GM12864 (cell line): ENCODE results near the gene ERF.

Experiments used
- DNase-seq: peaks from one replicate; pipeline ENCODE4 v3.0.0-alpha.2; 2011; ENCODE audit warnings: low read depth
- H3K4me3 ChIP-seq: 2 replicates; pipeline ENCODE4 v1.5.1; 2011; ENCODE audit warnings: mild to moderate bottlenecking, low read depth, low read length, control low read depth
- TF ChIP-seq, protein P1 (sequence below): IDR thresholded peaks from 2 replicates; pipeline ENCODE4 v1.5.1; 2011; ENCODE audit warnings: low read depth, mild to moderate bottlenecking, moderate library complexity, low read length, control low read depth, inconsistent platforms; ENCODE audit errors: missing control alignments

Gene ERF

DNA sequence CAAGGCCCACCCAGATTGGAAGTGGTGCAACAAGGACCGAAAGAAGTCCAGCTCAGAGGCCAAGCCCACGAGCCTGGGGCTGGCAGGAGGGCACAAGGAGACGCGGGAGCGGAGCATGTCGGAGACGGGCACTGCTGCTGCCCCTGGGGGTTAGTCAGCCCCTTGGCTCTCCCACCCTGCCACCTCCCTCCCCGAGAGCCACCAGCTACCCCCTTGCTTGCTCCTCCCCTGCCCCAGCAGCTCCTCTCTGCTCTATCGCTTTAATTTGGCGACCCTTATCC is 32.8 kb upstream of the ERF start:
- no peak for DNase-seq
- no peak overlapping the region for H3K4me3 ChIP-seq
- TF ChIP-seq, protein P1, sequence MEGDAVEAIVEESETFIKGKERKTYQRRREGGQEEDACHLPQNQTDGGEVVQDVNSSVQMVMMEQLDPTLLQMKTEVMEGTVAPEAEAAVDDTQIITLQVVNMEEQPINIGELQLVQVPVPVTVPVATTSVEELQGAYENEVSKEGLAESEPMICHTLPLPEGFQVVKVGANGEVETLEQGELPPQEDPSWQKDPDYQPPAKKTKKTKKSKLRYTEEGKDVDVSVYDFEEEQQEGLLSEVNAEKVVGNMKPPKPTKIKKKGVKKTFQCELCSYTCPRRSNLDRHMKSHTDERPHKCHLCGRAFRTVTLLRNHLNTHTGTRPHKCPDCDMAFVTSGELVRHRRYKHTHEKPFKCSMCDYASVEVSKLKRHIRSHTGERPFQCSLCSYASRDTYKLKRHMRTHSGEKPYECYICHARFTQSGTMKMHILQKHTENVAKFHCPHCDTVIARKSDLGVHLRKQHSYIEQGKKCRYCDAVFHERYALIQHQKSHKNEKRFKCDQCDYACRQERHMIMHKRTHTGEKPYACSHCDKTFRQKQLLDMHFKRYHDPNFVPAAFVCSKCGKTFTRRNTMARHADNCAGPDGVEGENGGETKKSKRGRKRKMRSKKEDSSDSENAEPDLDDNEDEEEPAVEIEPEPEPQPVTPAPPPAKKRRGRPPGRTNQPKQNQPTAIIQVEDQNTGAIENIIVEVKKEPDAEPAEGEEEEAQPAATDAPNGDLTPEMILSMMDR = no peak

DNA sequence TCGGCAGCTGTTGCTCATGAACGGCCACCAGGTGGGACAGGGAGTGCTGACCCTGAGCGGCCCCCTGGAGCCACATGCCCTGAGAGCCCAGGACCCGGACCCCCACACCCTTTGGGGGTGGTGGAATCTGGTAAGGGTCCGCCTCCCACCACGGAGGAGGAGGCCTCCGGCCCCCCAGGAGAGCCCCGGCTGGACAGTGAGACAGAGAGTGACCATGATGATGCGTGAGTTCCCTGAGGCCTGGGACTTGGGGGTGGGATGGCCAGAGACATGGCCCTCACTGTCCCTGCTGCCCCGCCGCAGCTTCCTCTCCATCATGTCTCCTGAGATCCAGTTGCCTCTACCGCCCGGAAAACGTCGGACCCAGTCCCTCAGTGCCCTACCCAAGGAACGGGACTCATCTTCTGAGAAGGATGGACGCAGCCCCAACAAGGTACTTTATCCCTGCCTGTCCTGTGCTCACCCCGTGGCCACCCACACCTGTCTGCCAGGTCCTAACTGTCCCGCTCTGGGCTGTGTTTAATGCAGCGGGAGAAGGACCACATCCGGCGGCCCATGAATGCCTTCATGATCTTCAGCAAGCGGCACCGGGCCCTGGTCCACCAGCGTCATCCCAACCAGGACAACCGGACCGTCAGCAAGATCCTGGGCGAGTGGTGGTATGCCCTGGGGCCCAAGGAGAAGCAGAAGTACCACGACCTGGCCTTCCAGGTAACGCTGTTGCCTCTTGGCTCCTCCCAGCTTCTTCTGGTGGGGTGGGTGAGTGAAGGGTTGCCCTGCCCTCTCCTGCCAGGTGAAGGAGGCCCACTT is 32.3 kb upstream of the ERF start:
- TF ChIP-seq, protein P1 = no peak
- no peak for DNase-seq
- no peak overlapping the region for H3K4me3 ChIP-seq

DNA sequence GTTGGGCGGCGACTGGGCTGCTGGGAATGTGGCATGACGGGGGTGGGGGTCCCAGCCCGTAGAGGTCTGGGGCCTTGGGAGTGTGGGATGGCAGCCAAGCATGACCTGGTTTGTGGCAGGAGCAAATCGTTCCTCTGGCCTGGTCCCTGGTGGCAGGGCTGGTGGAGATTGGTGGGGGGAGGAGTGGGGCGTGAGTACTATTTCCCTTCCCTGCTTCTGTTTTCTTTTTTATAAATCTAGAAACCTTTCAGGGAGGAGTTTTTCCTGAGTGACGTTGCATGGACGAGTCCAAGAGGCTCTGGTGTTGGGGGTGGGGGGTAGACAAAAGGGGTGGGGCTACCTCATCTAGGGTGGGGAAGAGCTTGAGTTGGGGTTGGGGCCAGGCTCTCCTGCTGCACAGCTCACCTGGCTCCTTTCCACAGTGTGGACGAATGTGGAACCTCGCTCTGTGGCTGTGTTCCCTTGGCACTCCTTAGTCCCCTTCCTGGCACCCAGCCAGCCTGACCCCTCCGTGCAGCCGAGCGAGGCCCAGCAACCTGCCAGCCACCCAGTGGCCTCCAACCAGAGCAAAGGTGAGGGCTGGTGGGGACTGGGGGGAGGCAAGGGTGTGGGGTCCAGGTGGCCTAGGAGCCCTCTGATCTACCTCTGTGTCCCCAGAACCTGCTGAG is 31.6 kb upstream of the ERF start:
- DNase-seq = no peak
- TF ChIP-seq, protein P1 = no peak
- no peak overlapping the region for H3K4me3 ChIP-seq

DNA sequence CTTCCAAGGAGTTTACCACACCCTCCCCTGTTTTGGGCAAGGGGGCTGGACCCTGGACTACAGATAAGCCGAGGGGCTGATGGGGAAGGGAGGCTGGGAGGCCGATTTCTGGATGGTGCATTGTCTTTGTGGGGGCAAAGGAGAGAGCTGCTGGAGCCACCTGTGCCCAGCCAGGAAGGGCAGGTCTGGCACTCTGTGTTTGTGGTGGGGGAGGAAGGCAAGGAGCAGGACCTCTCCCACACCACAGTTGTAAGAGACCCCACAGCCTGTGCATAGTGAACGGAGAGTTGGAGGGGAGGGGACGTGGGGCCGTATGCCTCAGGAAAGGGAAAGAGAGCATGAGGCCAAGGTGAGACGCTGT is 31.0 kb upstream of the ERF start:
- peak overlapping the region; percentile 70; the same call in 1 of the 2 replicates for H3K4me3 ChIP-seq
- TF ChIP-seq, protein P1 = no peak
- DNase-seq = no peak

DNA sequence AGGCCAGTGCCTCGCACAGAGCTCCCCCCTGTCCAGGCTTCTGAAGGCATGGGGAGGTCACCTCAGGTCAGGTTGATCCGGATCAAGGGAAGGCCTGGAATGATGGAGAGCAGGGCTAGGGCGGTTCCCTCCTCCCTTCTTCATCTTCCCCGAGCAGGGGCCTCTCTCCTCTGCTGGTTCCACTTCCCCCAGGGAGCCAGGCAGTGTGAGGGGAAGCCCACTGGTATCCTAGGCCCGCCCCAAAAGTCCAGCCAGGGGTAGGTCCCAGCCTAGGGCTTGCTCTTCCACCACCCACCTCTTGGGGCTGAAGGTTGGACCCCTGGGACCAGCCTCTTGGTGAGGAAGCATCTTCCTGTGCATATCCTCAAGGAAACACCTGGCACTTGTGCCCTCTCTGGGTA is 30.6 kb upstream of the ERF start:
- TF ChIP-seq, protein P1 = no peak
- DNase-seq = no peak
- peak overlapping the region; percentile 70 for H3K4me3 ChIP-seq

DNA sequence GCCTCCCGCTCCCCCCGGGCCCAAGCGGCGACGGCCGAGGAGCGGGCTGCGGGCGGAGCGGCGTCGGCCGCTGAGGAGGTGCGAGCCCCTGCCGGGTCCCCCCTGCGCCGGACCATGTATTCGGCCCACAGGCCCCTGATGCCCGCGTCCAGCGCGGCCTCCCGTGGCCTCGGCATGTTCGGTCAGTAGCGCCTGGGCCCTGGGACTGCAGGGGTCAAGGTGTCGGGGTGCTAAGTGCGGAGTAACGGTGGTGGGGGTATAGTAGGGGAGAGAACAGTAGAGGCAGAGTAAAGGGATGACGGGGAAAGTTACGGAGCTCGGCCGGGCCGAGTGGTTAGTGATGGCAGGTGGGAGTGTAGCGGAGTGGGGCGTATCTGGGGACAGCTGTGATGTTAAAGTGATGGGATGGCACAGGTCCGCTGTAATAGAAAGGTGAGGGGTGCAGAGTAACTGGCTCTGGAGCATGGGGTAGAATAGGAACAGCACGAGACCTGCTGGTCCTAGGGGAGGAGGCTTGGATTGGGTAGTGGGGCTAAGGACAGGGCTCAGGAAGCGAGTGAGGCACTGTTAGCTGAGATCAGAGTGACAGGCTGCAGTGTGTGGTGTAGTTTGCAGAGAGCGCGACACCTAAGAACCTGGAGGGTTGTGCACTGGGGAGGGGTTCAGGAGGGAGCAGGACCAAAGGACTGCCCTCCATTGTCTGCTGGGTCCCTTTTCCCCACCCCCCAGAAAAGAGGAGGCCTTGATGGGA is 29.8 kb upstream of the ERF start:
- peak overlapping the region; percentile 70 for H3K4me3 ChIP-seq
- TF ChIP-seq, protein P1 = no peak
- DNase-seq = no peak
